ENCODE measurements around the gene PLA2G3. TPM values are rescaled to one million over a fixed set of nuclear protein-coding genes. Genes with fewer than 3 reads are reported as not detected.

PLA2G3 gene
- total RNA-seq, 1 experiment from 2014 or later, result not detected

DNA sequence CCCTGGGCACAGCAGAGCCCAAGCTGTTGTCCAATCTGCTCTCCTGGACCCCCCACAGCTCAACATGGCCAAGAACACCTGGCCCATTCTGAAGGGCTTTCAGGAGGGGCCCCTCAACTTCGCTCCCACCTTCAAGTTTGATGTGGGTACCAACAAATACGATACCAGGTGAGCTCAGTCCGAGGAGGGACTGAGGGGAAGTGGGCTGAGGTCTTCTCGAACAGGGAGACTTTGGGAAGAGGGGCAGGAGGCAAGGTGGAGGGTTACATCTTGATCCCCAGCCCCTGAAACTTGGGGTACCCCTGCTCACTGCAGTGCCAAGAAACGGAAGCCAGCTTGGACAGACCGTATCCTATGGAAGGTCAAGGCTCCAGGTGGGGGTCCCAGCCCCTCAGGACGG is 12.2 kb downstream of the PLA2G3 start:
- Mint-ChIP-seq H3K27ac (ENCODE audit: unreplicated experiment) (no peak overlapping the region), H3K36me3 (ENCODE audit: insufficient read depth, unreplicated experiment) (peaks cover 1% of the 10 kb centered on the region), H3K27me3 (ENCODE audit: unreplicated experiment) (peaks cover 16% of the 10 kb centered on the region), H3K4me1 (ENCODE audit: low read depth, unreplicated experiment) (peaks cover 22% of the 10 kb centered on the region), H3K9me3 (ENCODE audit: low read depth, unreplicated experiment) (no peaks in the 10 kb centered on the region), H3K4me3 (ENCODE audit: low read depth, unreplicated experiment) (no peak overlapping the region)
- BruUV-seq (replicated peaks), result no TSS peak
- DNase-seq, result no peak
- CTCF ChIA-PET, result interaction anchor here (0.6 kb wide), 2 partner anchors 154 to 680 kb away, joined by 3 to 5 read pairs; no protein-coding TSS in a partner anchor
- TF ChIP-seq, protein P1, sequence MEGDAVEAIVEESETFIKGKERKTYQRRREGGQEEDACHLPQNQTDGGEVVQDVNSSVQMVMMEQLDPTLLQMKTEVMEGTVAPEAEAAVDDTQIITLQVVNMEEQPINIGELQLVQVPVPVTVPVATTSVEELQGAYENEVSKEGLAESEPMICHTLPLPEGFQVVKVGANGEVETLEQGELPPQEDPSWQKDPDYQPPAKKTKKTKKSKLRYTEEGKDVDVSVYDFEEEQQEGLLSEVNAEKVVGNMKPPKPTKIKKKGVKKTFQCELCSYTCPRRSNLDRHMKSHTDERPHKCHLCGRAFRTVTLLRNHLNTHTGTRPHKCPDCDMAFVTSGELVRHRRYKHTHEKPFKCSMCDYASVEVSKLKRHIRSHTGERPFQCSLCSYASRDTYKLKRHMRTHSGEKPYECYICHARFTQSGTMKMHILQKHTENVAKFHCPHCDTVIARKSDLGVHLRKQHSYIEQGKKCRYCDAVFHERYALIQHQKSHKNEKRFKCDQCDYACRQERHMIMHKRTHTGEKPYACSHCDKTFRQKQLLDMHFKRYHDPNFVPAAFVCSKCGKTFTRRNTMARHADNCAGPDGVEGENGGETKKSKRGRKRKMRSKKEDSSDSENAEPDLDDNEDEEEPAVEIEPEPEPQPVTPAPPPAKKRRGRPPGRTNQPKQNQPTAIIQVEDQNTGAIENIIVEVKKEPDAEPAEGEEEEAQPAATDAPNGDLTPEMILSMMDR (IDR thresholded peaks at IDR 0.05; ENCODE audit: unreplicated experiment), result no peak
- intact Hi-C loops (cut with micrococcal nuclease; ENCODE audit: unreplicated experiment), result no loop called here

DNA sequence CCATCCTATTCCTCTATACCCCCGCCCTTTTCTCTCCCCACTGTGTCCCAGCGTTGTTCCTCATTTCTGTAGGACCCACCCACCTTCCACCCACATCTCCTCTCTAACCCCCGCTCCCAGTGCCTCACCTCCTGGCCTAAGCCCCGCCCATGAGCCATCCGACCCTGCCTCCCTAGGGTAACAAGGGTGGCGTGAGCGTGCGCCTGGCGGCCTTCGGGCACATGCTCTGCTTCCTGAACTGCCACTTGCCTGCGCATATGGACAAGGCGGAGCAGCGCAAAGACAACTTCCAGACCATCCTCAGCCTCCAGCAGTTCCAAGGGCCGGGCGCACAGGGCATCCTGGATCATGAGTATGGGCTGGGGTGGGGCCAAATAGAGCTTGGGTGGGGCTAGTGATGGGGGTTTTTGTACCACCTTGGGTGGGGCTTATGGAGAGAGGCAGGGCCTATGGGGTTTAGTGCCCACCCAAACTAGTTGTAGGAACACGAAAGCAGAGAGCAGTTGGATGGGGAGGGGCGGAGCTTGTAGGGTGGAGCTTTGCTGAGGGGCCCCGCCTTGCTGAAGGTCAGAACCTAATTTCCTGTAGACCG is 13.0 kb downstream of the PLA2G3 start:
- TF ChIP-seq, protein P1 (IDR thresholded peaks at IDR 0.05; ENCODE audit: unreplicated experiment), result no peak
- Mint-ChIP-seq H3K36me3 (ENCODE audit: insufficient read depth, unreplicated experiment) (peaks cover 8% of the 10 kb centered on the region), H3K4me3 (ENCODE audit: low read depth, unreplicated experiment) (no peak overlapping the region), H3K27ac (ENCODE audit: unreplicated experiment) (no peak overlapping the region), H3K9me3 (ENCODE audit: low read depth, unreplicated experiment) (no peaks in the 10 kb centered on the region), H3K27me3 (ENCODE audit: unreplicated experiment) (peaks cover 16% of the 10 kb centered on the region), H3K4me1 (ENCODE audit: low read depth, unreplicated experiment) (peaks cover 24% of the 10 kb centered on the region)
- CTCF ChIA-PET, result no interaction called here
- intact Hi-C loops (cut with micrococcal nuclease; ENCODE audit: unreplicated experiment), result no loop called here
- DNase-seq, result no peak
- BruUV-seq (replicated peaks), result no TSS peak

DNA sequence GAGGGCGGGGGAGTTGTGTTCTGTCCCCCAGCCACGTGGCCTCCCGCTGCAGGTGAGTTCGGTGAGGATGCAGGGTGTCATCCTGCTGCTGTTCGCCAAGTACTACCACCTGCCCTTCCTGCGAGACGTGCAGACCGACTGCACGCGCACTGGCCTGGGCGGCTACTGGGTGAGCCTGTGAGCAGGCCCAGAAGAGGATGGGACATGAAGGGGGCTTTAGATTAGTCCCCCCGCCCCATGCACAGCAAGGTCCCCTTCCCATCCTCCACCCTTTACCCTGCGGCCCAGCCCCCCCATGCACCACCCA is 13.5 kb downstream of the PLA2G3 start:
- no TSS peak for BruUV-seq (replicated peaks)

DNA sequence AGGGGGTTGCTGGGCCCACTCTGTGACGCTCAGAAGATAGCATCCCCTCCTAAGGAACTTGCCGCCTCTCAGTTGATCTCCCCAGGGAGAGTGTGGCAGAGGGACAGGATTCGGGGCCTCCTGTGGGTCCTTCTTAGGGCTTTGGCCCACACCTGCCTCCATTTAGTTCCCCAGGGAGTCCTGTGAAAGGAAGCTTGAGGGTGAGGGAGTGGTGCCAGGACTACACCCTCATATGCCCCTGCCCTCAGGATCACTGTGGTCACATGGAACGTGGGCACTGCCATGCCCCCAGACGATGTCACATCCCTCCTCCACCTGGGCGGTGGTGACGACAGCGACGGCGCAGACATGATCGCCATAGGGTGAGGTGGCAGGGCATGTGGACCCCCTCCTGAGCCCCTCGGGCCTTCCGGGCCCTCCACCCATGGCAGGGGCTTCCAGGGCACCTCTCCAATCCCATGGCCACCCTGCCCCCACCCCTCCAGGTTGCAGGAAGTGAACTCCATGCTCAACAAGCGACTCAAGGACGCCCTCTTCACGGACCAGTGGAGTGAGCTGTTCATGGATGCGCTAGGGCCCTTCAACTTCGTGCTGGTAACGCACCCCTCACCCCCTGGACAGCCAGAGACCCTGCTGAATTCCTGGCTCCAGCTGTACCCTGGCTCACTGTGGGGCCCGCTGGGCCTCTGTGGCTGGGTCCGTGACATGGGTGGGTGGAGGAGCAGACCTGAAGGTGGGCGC is 14.0 kb downstream of the PLA2G3 start:
- Mint-ChIP-seq H3K9me3 (ENCODE audit: low read depth, unreplicated experiment) (no peaks in the 10 kb centered on the region), H3K36me3 (ENCODE audit: insufficient read depth, unreplicated experiment) (peaks cover 8% of the 10 kb centered on the region), H3K4me1 (ENCODE audit: low read depth, unreplicated experiment) (peaks cover 15% of the 10 kb centered on the region), H3K27me3 (ENCODE audit: unreplicated experiment) (peaks cover 16% of the 10 kb centered on the region), H3K27ac (ENCODE audit: unreplicated experiment) (no peak overlapping the region), H3K4me3 (ENCODE audit: low read depth, unreplicated experiment) (no peak overlapping the region)
- intact Hi-C loops (cut with micrococcal nuclease; ENCODE audit: unreplicated experiment), result no loop called here
- TF ChIP-seq, protein P1 (IDR thresholded peaks at IDR 0.05; ENCODE audit: unreplicated experiment), result no peak
- no TSS peak for BruUV-seq (replicated peaks)
- CTCF ChIA-PET, result no interaction called here
- DNase-seq, result no peak

More for the DNA sequence above, 13.5 kb downstream of the PLA2G3 start:
- H3K27me3 Mint-ChIP-seq (ENCODE audit: unreplicated experiment), result peaks cover 16% of the 10 kb centered on the region
- no peaks in the 10 kb centered on the region for H3K9me3 Mint-ChIP-seq (ENCODE audit: low read depth, unreplicated experiment)
- TF ChIP-seq, protein P1 (IDR thresholded peaks at IDR 0.05; ENCODE audit: unreplicated experiment), result no peak
- CTCF ChIA-PET, result no interaction called here
- H3K27ac Mint-ChIP-seq (ENCODE audit: unreplicated experiment), result no peak overlapping the region
- intact Hi-C loops (cut with micrococcal nuclease; ENCODE audit: unreplicated experiment), result no loop called here
- H3K4me1 Mint-ChIP-seq (ENCODE audit: low read depth, unreplicated experiment), result peaks cover 20% of the 10 kb centered on the region
- no peak for DNase-seq
- H3K36me3 Mint-ChIP-seq (ENCODE audit: insufficient read depth, unreplicated experiment), result peaks cover 8% of the 10 kb centered on the region
- no peak overlapping the region for H3K4me3 Mint-ChIP-seq (ENCODE audit: low read depth, unreplicated experiment)

Measured in Calu3 (cell line).